H9 (cell line): ENCODE results near the gene IL16. TPM values are rescaled to one million over a fixed set of nuclear protein-coding genes. Genes with fewer than 3 reads are reported as not detected.

ENCODE experiments used
- DNase-seq: peaks from one replicate; pipeline ENCODE4 v3.0.0-alpha.2; 2017
- H2AFZ ChIP-seq: one replicate; pipeline ENCODE4 v1.6.1; 2013; ENCODE audit warnings: mild to moderate bottlenecking, low read length, control low read depth, moderate library complexity
- H2AK5ac ChIP-seq: 2 replicates; pipeline ENCODE4 v1.6.1; 2013; ENCODE audit warnings: low read length, control low read depth, mixed read lengths; ENCODE audit not compliant: insufficient read length
- H2BK120ac ChIP-seq: one replicate; pipeline ENCODE4 v1.6.1; 2013; ENCODE audit warnings: low read depth, mild to moderate bottlenecking, low read length, control low read depth, inconsistent platforms; ENCODE audit not compliant: poor library complexity, severe bottlenecking
- H2BK12ac ChIP-seq: 2 replicates; pipeline ENCODE4 v1.6.1; 2013; ENCODE audit warnings: low read length, control low read depth, mixed read lengths, low read depth; ENCODE audit not compliant: insufficient read length
- H2BK15ac ChIP-seq: 2 replicates; pipeline ENCODE4 v1.6.1; 2013; ENCODE audit warnings: low read depth, low read length, control low read depth
- H2BK20ac ChIP-seq: one replicate; pipeline ENCODE4 v1.6.1; 2013; ENCODE audit warnings: low read depth, mild to moderate bottlenecking, low read length, control low read depth, inconsistent platforms; ENCODE audit not compliant: poor library complexity, severe bottlenecking
- H2BK5ac ChIP-seq: 2 replicates; pipeline ENCODE4 v1.6.1; 2013; ENCODE audit warnings: low read length, control low read depth, mixed read lengths; ENCODE audit not compliant: insufficient read length
- H3K14ac ChIP-seq: 2 replicates; pipeline ENCODE4 v1.6.1; 2013; ENCODE audit warnings: low read length, control low read depth; ENCODE audit not compliant: insufficient read depth
- H3K18ac ChIP-seq: 2 replicates; pipeline ENCODE4 v1.6.1; 2013; ENCODE audit warnings: low read depth, mild to moderate bottlenecking, mixed read lengths, low read length, control low read depth; ENCODE audit not compliant: insufficient read length
- H3K23ac ChIP-seq: 2 replicates; pipeline ENCODE4 v1.6.1; 2013; ENCODE audit warnings: low read length, control low read depth, mixed read lengths, low read depth; ENCODE audit not compliant: insufficient read length
- H3K23me2 ChIP-seq: 2 replicates; pipeline ENCODE4 v1.6.1; 2013; ENCODE audit warnings: low read depth, mild to moderate bottlenecking, mixed read lengths, low read length, control low read depth; ENCODE audit not compliant: insufficient read length, poor library complexity, severe bottlenecking
- H3K27ac ChIP-seq: 2 replicates; pipeline ENCODE4 v1.5.1; 2013; ENCODE audit warnings: low read length, control low read depth, mixed read lengths, low read depth; ENCODE audit not compliant: insufficient read length
- H3K27me3 ChIP-seq: 2 replicates; pipeline ENCODE4 v1.6.1; 2013; ENCODE audit warnings: low read length, control low read depth, inconsistent platforms; ENCODE audit not compliant: insufficient read depth
- H3K4ac ChIP-seq: 2 replicates; pipeline ENCODE4 v1.6.1; 2013; ENCODE audit warnings: low read depth, mild to moderate bottlenecking, control low read depth, inconsistent platforms, low read length, moderate library complexity
- H3K4me1 ChIP-seq: 2 replicates; pipeline ENCODE4 v1.6.1; 2013; ENCODE audit warnings: low read length, control low read depth, inconsistent platforms; ENCODE audit not compliant: insufficient read depth
- H3K4me2 ChIP-seq: 2 replicates; pipeline ENCODE4 v1.6.1; 2013; ENCODE audit warnings: low read length, control low read depth, mixed read lengths; ENCODE audit not compliant: insufficient read length, insufficient read depth
- H3K56ac ChIP-seq: 2 replicates; pipeline ENCODE4 v1.6.1; 2013; ENCODE audit warnings: low read depth, mild to moderate bottlenecking, mixed read lengths, low read length, control low read depth; ENCODE audit not compliant: insufficient read length
- H3K79me1 ChIP-seq: 2 replicates; pipeline ENCODE4 v1.6.1; 2013; ENCODE audit warnings: low read depth, mild to moderate bottlenecking, moderate library complexity, low read length, control low read depth, inconsistent platforms; ENCODE audit not compliant: insufficient read depth, poor library complexity, severe bottlenecking
- H3K79me2 ChIP-seq: 2 replicates; pipeline ENCODE4 v1.6.1; 2013; ENCODE audit warnings: low read length, control low read depth, inconsistent platforms; ENCODE audit not compliant: insufficient read depth
- H3K9ac ChIP-seq: 2 replicates; pipeline ENCODE4 v1.6.1; 2013; ENCODE audit warnings: low read length, control low read depth, mixed read lengths; ENCODE audit not compliant: insufficient read length; ENCODE audit errors: extremely low read depth
- H3K9me3 ChIP-seq: one replicate; pipeline ENCODE4 v1.6.1; 2013; ENCODE audit warnings: low read depth, low read length, inconsistent platforms; ENCODE audit not compliant: control insufficient read depth
- H3T11ph ChIP-seq: one replicate; pipeline ENCODE4 v1.6.1; 2013; ENCODE audit warnings: mild to moderate bottlenecking, low read length, control low read depth, inconsistent platforms
- H4K20me1 ChIP-seq: one replicate; pipeline ENCODE4 v1.6.1; 2013; ENCODE audit not compliant: control insufficient read depth, insufficient read length, insufficient read depth
- H4K5ac ChIP-seq: 2 replicates; pipeline ENCODE4 v1.6.1; 2013; ENCODE audit warnings: low read depth, mild to moderate bottlenecking, mixed read lengths, low read length, control low read depth; ENCODE audit not compliant: insufficient read length
- H4K8ac ChIP-seq: replicated peaks from 2 replicates; pipeline ENCODE4 v1.6.1; 2013; ENCODE audit warnings: low read length, control low read depth, mixed read lengths, low read depth; ENCODE audit not compliant: insufficient read length
- H4K91ac ChIP-seq: 2 replicates; pipeline ENCODE4 v1.6.1; 2013; ENCODE audit warnings: low read depth, mild to moderate bottlenecking, moderate library complexity, mixed read lengths, low read length, control low read depth; ENCODE audit not compliant: insufficient read length
- H3K27ac Mint-ChIP-seq, 3 experiments: 2 replicates in 2 of 3; 3 replicates in 1 of 3; pipeline ENCODE4 v1.8.0; 2020 to 2021; ENCODE audit warnings: mixed read lengths in 3 of 3, mild to moderate bottlenecking in 1 of 3, moderate library complexity in 1 of 3
- H3K27me3 Mint-ChIP-seq: 2 replicates; pipeline ENCODE4 v1.8.0; 2021; ENCODE audit warnings: low read depth, mild to moderate bottlenecking, moderate library complexity, mixed read lengths
- H3K36me3 Mint-ChIP-seq, 3 experiments: 2 replicates in 2 of 3; 3 replicates in 1 of 3; pipeline ENCODE4 v1.8.0; 2020 to 2021; ENCODE audit warnings: low read depth in 3 of 3, mixed read lengths in 3 of 3; ENCODE audit not compliant: insufficient read depth in 1 of 3
- H3K4me1 Mint-ChIP-seq, 2 experiments: 2 replicates each; pipeline ENCODE4 v1.8.0; 2020; ENCODE audit warnings: mixed read lengths in 2 of 2
- H3K4me3 Mint-ChIP-seq, 2 experiments: 2 replicates in 1 of 2; 3 replicates in 1 of 2; pipeline ENCODE4 v1.8.0; 2020 to 2021; ENCODE audit warnings: mild to moderate bottlenecking in 2 of 2, mixed read lengths in 2 of 2, moderate library complexity in 1 of 2
- H3K9me3 Mint-ChIP-seq, 2 experiments: 2 replicates in 1 of 2; 3 replicates in 1 of 2; pipeline ENCODE4 v1.8.0; 2020; ENCODE audit warnings: mild to moderate bottlenecking in 2 of 2, mixed read lengths in 2 of 2, moderate library complexity in 1 of 2
- WGBS: extraction: QIAGEN DNeasy Blood & Tissue Kit; methylation state at CpG from one replicate; pipeline ENCODE4 v1.1.7; 2013; ENCODE audit warnings: missing lambda C conversion rate, low lambda C conversion rate, mixed read lengths; ENCODE audit not compliant: insufficient read length; ENCODE audit errors: extremely low coverage; 5-methylcytosine and 5-hydroxymethylcytosine counted together
- total RNA-seq: library from RNA; stranded (reverse); gene quantifications from 2 replicates; pipeline ENCODE4 v1.2.1, GENCODE V29; 2021
- TF ChIP-seq, protein P1 (sequence below): fragments of 200-600 bp; sonication (generic); conservative IDR thresholded peaks from 3 replicates; pipeline ENCODE4 v1.8.0; 2021; ENCODE audit warnings: antibody characterized with exemption, mild to moderate bottlenecking

Gene IL16
- total RNA-seq, 1 experiment from 2014 or later, result 0.28 TPM

DNA sequence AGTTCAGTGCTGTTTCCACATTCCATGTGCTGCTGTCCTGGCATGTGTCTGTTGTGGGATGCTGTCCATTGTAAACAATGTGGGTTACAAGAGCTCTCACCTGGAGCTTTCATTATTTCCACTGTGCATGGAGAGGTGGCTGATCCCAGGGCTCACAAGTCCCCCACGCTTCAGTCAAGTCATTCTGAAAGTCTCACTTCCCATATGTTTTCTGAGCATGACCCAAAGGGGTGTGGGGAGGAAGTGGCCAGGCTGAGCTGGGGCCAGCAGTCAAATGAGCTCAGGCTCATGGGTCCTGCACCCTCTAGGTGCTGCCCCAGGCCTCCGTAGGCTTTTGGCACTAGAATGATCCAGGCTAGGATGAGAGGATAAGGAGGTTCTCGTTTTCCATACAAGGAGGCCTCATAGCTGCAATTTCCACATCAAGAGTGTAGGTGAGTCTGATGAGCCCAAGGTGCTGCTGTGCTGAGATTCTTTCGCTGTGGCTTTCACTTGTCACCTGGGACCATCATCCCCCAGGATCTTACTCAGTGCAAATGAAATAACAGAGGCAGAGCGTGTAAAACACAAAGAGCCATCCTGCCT, 105.2 kb downstream of the IL16 start:
- Histone ChIP-seq H3K27ac (no peak overlapping the region), H3K4ac (no peak overlapping the region), H3K9me3 (no peaks in the 10 kb centered on the region), H2AFZ (no peak overlapping the region), H3K79me1 (no peaks in the 10 kb centered on the region), H3K23me2 (no peaks in the 10 kb centered on the region), H3K14ac (no peak overlapping the region), H2BK120ac (no peak overlapping the region), H3T11ph (no peak overlapping the region), H2AK5ac (no peak overlapping the region), H3K79me2 (no peaks in the 10 kb centered on the region), H3K23ac (no peak overlapping the region), H3K9ac (no peak overlapping the region), H3K4me2 (no peak overlapping the region), H4K5ac (no peak overlapping the region), H4K91ac (no peak overlapping the region), H2BK5ac (no peak overlapping the region), H3K4me1 (peaks cover 4% of the 10 kb centered on the region; the same call in 1 of the 2 replicates), H3K18ac (no peak overlapping the region), H2BK20ac (no peak overlapping the region), H3K27me3 (no peaks in the 10 kb centered on the region), H3K56ac (no peak overlapping the region), H2BK12ac (no peak overlapping the region), H2BK15ac (no peak overlapping the region), H4K8ac (no peak overlapping the region), H4K20me1 (no peaks in the 10 kb centered on the region)
- Mint-ChIP-seq H3K27ac (no peak overlapping the region; a peak in 1 of 7 replicates), H3K4me1 (peaks cover 31 to 33% of the 10 kb centered on the region in 2 experiments), H3K4me3 (no peak overlapping the region), H3K36me3 (peaks cover 0 to 2% (median 0%) of the 10 kb centered on the region in 3 experiments; a peak in 1 of 7 replicates), H3K9me3 (no peaks in the 10 kb centered on the region), H3K27me3 (peaks cover 4% of the 10 kb centered on the region)
- no peak for DNase-seq
- no CpG with 5 or more reads among the region's 5 CpGs for WGBS
- TF ChIP-seq, protein P1, sequence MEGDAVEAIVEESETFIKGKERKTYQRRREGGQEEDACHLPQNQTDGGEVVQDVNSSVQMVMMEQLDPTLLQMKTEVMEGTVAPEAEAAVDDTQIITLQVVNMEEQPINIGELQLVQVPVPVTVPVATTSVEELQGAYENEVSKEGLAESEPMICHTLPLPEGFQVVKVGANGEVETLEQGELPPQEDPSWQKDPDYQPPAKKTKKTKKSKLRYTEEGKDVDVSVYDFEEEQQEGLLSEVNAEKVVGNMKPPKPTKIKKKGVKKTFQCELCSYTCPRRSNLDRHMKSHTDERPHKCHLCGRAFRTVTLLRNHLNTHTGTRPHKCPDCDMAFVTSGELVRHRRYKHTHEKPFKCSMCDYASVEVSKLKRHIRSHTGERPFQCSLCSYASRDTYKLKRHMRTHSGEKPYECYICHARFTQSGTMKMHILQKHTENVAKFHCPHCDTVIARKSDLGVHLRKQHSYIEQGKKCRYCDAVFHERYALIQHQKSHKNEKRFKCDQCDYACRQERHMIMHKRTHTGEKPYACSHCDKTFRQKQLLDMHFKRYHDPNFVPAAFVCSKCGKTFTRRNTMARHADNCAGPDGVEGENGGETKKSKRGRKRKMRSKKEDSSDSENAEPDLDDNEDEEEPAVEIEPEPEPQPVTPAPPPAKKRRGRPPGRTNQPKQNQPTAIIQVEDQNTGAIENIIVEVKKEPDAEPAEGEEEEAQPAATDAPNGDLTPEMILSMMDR, result no peak
